ENCODE results near the gene ARID1A.

Gene ARID1A

DNA sequence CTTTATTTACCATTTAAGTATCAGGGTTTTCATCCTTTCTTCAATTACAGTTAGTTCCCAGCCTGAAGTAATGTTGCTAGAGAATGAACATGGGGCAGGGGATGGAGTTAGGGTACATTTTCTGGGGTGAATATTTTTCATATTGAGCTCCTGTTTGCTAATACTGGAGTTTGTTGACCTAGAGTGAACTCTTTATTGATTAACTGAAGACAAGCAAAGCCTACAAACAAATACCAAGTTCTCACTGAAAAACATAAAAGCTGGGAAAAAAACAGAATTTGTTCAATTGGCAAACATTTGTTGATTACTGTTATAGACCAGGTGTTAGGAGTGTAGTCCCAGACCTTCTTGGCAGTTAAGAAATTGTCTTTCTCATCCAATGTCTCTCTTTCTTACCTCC is 63.7 kb downstream of the ARID1A start:
- Histone ChIP-seq H3K79me2 (ENCODE audit: low read length) (peaks cover 32% of the 10 kb centered on the region), H3K36me3 (replicated peaks; ENCODE audit: low read depth, low read length) (peaks cover 37% of the 10 kb centered on the region), H3K4me3 (ENCODE audit: low read length) (no peak overlapping the region), H3K9ac (ENCODE audit: low read length) (no peak overlapping the region), H4K20me1 (ENCODE audit: insufficient read depth, low read length) (no peaks in the 10 kb centered on the region), H2AFZ (ENCODE audit: low read depth, low read length) (no peak overlapping the region), H3K4me2 (ENCODE audit: low read length) (no peak overlapping the region), H3K9me3 (ENCODE audit: insufficient read depth, low read length) (no peaks in the 10 kb centered on the region), H3K4me1 (ENCODE audit: low read length) (no peaks in the 10 kb centered on the region), H3K27ac (ENCODE audit: low read length) (no peak overlapping the region), H3K27me3 (ENCODE audit: low read depth, low read length) (no peaks in the 10 kb centered on the region)
- no peak for TF ChIP-seq EZH2phosphoT487 (IDR thresholded peaks at IDR 0.05; ENCODE audit: low read depth)
- TF ChIP-seq, protein P1, sequence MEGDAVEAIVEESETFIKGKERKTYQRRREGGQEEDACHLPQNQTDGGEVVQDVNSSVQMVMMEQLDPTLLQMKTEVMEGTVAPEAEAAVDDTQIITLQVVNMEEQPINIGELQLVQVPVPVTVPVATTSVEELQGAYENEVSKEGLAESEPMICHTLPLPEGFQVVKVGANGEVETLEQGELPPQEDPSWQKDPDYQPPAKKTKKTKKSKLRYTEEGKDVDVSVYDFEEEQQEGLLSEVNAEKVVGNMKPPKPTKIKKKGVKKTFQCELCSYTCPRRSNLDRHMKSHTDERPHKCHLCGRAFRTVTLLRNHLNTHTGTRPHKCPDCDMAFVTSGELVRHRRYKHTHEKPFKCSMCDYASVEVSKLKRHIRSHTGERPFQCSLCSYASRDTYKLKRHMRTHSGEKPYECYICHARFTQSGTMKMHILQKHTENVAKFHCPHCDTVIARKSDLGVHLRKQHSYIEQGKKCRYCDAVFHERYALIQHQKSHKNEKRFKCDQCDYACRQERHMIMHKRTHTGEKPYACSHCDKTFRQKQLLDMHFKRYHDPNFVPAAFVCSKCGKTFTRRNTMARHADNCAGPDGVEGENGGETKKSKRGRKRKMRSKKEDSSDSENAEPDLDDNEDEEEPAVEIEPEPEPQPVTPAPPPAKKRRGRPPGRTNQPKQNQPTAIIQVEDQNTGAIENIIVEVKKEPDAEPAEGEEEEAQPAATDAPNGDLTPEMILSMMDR (IDR thresholded peaks at IDR 0.05; ENCODE audit: low read depth, low read length) = no peak

DNA sequence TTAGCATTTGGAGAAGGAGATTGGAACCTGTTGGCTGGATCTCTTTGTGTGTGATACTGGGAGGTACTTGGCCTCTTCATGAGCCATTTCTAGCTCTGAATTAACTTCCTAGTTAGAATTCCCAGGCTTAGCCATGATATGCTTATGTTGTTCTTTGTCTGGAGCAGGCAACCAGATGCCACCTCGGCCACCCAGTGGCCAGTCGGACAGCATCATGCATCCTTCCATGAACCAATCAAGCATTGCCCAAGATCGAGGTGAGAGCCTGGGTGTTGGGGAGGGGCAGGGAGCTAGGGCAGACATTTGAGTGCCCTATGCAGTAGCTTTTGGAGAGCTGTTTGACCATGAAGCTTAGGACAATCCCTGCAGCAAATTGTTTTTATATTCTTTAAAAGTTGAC is 65.4 kb downstream of the ARID1A start:
- no peak overlapping the region for H3K9ac ChIP-seq (ENCODE audit: low read length)
- TF ChIP-seq, protein P1 (IDR thresholded peaks at IDR 0.05; ENCODE audit: low read depth, low read length) = no peak
- TF ChIP-seq EZH2phosphoT487 (IDR thresholded peaks at IDR 0.05; ENCODE audit: low read depth) = no peak
- H3K36me3 ChIP-seq (replicated peaks; ENCODE audit: low read depth, low read length) = peaks cover 38% of the 10 kb centered on the region
- H3K27ac ChIP-seq (ENCODE audit: low read length) = no peak overlapping the region
- H4K20me1 ChIP-seq (ENCODE audit: insufficient read depth, low read length) = no peaks in the 10 kb centered on the region
- H3K4me1 ChIP-seq (ENCODE audit: low read length) = no peaks in the 10 kb centered on the region
- no peak overlapping the region for H3K4me2 ChIP-seq (ENCODE audit: low read length)
- H3K27me3 ChIP-seq (ENCODE audit: low read depth, low read length) = no peaks in the 10 kb centered on the region
- H2AFZ ChIP-seq (ENCODE audit: low read depth, low read length) = no peak overlapping the region
- peaks cover 21% of the 10 kb centered on the region; the same call in 1 of the 2 replicates for H3K79me2 ChIP-seq (ENCODE audit: low read length)
- no peaks in the 10 kb centered on the region for H3K9me3 ChIP-seq (ENCODE audit: insufficient read depth, low read length)
- H3K4me3 ChIP-seq (ENCODE audit: low read length) = no peak overlapping the region

DNA sequence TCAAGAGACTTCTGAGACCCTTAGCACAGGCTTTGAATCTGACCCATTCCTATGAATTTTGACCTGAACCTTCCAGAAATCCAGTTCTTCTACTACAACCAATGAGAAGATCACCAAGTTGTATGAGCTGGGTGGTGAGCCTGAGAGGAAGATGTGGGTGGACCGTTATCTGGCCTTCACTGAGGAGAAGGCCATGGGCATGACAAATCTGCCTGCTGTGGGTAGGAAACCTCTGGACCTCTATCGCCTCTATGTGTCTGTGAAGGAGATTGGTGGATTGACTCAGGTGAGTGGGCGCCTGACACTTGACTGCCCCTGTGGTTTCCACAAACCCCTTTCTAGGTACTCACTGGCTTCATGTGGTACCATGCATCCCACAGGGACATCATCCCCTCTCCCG is 71.9 kb downstream of the ARID1A start:
- H3K27me3 ChIP-seq (ENCODE audit: low read depth, low read length) = no peaks in the 10 kb centered on the region
- no peak overlapping the region for H3K27ac ChIP-seq (ENCODE audit: low read length)
- H2AFZ ChIP-seq (ENCODE audit: low read depth, low read length) = no peak overlapping the region
- H3K36me3 ChIP-seq (replicated peaks; ENCODE audit: low read depth, low read length) = peaks cover 61% of the 10 kb centered on the region
- no peaks in the 10 kb centered on the region for H3K9me3 ChIP-seq (ENCODE audit: insufficient read depth, low read length)
- no peaks in the 10 kb centered on the region for H3K79me2 ChIP-seq (ENCODE audit: low read length)
- no peak for TF ChIP-seq EZH2phosphoT487 (IDR thresholded peaks at IDR 0.05; ENCODE audit: low read depth)
- TF ChIP-seq, protein P1 (IDR thresholded peaks at IDR 0.05; ENCODE audit: low read depth, low read length) = no peak
- no peaks in the 10 kb centered on the region for H4K20me1 ChIP-seq (ENCODE audit: insufficient read depth, low read length)
- H3K4me3 ChIP-seq (ENCODE audit: low read length) = no peak overlapping the region
- H3K4me2 ChIP-seq (ENCODE audit: low read length) = no peak overlapping the region
- H3K9ac ChIP-seq (ENCODE audit: low read length) = no peak overlapping the region
- H3K4me1 ChIP-seq (ENCODE audit: low read length) = no peaks in the 10 kb centered on the region

DNA sequence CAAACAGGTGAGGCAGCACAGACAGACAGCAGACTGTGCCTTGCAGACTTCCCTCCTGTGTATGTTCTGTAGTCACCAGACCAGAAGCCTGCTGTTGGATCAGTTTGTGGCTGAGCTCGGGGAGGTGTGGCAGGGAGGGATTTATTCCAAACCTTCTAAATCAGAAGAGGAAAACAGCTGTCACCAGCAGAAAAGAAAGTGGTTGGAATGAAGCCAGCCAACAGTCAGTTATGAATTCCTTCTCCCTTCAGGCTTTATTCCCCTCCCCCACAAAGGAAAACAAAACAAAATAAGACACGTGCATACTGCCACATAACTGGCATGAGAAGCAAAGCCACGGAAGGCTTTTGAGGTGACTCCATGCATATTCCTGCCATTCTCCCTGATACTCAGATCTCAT is 72.9 kb downstream of the ARID1A start:
- Histone ChIP-seq H3K27me3 (ENCODE audit: low read depth, low read length) (no peaks in the 10 kb centered on the region), H3K27ac (ENCODE audit: low read length) (no peak overlapping the region), H3K4me2 (ENCODE audit: low read length) (no peak overlapping the region), H3K4me3 (ENCODE audit: low read length) (no peak overlapping the region), H3K36me3 (replicated peaks; ENCODE audit: low read depth, low read length) (peaks cover 60% of the 10 kb centered on the region), H3K9me3 (ENCODE audit: insufficient read depth, low read length) (no peaks in the 10 kb centered on the region), H4K20me1 (ENCODE audit: insufficient read depth, low read length) (no peaks in the 10 kb centered on the region), H2AFZ (ENCODE audit: low read depth, low read length) (no peak overlapping the region), H3K4me1 (ENCODE audit: low read length) (no peaks in the 10 kb centered on the region), H3K9ac (ENCODE audit: low read length) (no peak overlapping the region), H3K79me2 (ENCODE audit: low read length) (no peaks in the 10 kb centered on the region)
- TF ChIP-seq, protein P1 (IDR thresholded peaks at IDR 0.05; ENCODE audit: low read depth, low read length) = no peak
- TF ChIP-seq EZH2phosphoT487 (IDR thresholded peaks at IDR 0.05; ENCODE audit: low read depth) = no peak

Data from OCI-LY3 (cell line).